GM19468 (cell line): ENCODE data around the gene ATP1A2.
A peak's percentile ranks its signal among the peaks of the same experiment; 100 is the strongest.

Source experiments
- ATAC-seq: cut with Tn5 transposase; IDR thresholded peaks from one replicate; pipeline ENCODE4 v1.9.1; 2021; ENCODE audit warnings: mild to moderate bottlenecking, moderate library complexity, moderate number of reproducible peaks; ENCODE audit not compliant: unreplicated experiment; ENCODE audit errors: extremely low read depth

Gene ATP1A2

DNA sequence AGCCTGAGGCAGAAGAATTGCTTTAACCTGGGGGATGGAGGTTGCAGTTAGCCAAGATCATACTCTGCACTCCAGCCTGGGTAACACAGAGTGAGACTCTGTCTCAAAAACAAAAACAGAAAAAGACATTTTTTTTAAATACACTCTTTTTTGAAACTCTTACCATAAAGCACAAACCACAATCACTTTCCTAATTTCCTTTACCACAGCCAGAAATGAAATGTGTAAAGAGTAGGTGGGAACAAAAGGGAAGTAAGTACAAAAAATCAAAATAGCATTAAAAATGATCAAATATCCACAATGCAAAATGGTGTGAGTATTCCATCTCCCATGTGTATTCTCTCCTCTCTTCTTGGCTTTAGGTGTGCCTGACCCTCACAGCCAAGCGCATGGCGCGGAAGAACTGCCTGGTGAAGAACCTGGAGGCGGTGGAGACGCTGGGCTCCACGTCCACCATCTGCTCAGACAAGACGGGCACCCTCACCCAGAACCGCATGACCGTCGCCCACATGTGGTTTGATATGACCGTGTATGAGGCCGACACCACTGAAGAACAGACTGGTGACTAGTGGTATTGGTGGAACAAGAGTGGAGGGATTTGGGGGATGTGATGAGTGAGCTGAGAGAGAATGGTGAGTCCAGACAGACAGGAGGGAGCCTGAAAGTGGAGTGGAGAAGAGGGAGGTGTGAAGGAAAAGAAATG is 50.8 kb downstream of the ATP1A2 start:
- no peak for ATAC-seq

DNA sequence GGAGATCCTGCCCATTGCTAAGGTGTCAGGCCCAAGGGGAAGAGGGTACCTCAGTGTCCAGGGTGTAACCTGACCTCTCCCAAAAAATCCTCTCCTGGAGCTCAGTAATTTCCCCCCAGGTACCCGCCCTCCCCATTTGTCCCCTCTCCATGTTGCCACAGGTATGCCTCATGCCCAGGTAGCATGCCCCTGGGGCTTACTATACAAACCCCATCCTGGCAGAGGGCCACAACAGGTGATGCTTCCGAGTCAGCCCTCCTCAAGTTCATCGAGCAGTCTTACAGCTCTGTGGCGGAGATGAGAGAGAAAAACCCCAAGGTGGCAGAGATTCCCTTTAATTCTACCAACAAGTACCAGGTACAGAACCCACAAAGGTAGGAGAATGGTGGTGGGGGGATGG is 51.5 kb downstream of the ATP1A2 start:
- ATAC-seq, result no peak

DNA sequence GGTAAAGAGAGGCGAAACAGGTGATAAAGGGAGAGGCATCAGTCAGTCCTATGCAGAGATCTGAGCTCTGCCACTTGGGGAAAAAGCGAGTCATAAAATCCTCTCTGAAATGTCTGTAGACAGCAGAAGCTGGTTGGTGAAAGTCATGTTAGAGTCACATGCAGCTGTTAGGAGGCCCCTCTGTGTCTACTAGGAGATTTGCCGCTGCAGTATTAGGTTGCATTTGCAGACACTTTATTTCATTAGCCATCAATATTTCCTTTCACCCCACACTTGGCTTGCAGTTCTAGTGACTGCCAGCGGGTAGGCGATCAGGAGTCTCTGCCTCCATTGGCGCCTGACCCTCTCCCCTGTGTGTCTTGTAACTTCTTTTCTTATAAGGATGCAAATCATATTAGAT is 52.0 kb downstream of the ATP1A2 start:
- no peak for ATAC-seq

DNA sequence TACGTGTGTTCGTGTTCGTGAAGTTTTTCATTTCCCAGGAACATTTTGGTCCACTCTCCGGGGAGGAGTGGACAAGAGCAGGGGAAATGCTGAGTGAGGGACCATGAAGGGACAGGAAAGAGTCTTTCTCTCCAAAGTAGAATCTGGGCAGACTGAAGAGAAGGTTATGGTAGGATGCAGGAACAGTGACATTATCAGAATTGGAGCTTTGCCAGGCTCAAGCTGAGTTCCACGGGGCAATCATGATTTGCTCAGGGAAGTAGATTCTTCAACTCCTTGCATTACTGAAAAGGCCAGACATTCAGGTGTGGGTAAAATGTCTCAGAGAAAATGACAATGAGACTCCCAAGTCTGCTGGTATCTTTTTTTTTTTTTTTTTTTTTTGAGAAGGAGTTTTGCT is 52.5 kb downstream of the ATP1A2 start:
- ATAC-seq, result no peak

DNA sequence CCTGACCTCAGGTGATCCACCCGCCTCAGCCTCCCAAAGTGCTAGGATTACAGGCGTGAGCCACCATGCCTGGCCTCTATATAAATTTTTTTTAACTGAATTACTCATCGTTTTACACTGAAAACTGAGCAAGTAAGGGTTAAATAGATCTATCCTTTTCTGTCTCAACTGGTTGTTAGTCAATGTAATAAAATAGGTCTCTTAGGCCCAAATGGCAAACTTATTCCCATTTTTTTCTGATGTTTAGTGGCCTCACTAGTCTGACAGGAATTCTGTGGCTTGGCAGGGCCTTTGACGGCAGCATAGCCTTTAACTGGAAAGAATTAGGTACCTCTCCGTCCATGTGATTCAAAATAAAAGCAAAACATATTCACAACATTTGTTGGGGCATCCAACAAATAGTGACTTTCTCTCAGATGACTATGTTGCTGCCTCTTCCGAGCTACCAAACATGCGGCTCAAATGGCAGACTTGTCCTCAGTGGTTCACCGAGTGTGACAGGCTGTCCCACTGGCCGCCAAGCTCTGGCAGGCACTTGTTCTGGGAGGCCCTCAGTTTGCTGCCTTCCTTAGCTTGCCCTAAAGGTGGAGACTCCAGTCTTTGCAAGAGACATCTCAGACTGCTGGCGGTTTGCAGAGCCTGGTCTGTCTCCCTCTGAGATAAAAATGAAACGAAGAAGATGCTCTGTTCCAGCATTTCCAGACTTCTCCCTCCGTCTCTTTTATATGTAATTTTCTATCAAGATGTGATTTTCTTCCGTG is 53.2 kb downstream of the ATP1A2 start:
- ATAC-seq, result no peak

DNA sequence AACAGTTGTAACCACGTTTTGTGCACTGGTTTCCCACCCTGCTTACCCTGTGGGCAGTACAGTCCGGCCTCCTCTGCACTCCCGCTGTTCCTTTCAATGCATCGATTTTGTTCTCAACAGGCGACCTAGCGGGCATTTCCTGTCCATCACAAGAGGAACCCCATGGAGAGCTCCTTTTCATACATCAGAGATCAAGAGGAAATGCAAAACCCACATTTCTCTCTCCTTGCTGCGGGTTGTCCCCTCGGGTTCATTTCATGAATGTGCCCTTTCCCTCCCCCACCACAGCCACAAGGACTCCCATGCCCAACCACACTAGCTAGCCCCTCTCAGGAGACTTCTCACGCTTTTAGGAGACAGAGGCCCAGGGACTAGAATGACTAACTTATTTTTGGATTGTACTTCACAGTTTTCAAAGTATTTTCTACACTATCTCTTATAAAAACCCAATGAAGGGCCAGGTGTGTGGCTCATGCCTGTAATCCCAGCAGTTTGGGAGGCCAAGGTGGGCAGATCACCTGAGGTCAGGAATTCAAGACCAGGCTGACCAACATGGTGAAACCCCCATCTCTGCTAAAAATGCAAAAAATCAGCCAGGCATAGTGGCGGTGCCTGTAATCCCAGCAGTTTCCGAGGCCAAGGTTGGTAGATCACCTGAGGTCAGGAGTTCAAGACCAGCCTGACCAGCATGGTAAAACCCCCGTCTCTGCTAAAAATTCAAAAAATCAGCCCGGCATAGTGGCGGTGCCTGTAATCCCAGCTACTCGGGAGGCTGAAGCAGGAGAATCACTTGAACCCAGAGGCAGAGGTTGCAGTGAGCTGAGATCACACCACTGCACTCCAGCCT is 54.2 kb downstream of the ATP1A2 start:
- ATAC-seq, result peak; percentile 44

- ATAC-seq, result no peak
These were observed 55.8 kb downstream of the ATP1A2 start for GRCh38 chr1:160171354-160171753.

DNA sequence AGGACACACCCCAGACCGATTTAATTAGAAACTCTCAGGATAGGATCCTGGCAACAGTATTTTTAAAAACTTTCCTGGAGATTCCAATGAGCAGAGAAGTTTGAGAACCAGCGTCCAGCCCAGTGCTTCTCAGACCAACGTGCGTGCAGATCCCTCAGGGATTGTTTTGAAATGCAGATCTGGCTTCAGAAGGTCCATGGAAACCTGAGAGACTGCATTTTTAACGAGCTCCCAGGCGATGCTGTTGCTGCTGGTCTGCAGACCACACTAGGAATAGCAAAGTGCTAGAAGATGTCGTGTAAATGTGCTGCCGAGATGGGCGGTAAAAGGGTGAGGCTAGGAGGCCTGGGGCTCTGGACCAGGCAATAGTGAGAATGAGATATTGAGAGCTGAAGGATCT is 56.4 kb downstream of the ATP1A2 start:
- no peak for ATAC-seq

- no peak for ATAC-seq
These were observed 61.7 kb downstream of the ATP1A2 start for GRCh38 chr1:160177231-160177630.

DNA sequence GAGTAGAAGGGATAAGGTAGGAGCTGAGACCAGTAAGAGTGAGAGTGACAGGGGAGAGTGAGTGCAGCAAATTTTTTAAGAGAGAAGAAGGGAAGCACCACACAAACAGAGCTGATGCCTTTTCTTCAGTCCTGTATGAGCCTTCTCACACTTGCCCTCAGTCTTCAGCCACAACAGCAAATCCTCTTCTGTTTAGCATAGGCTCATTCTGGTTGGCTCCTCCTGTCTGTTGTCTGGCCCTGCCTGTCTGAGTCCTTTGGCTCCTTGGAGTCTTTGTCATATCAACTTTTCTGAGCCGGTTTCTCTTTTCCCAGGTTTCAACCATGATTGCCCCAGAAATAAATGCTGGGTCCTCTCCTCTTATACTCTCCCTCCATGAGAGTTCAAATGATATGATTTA is 62.1 kb downstream of the ATP1A2 start:
- no peak for ATAC-seq

- ATAC-seq, result no peak
These were observed 63.2 kb downstream of the ATP1A2 start for GRCh38 chr1:160178731-160179130.

- no peak for ATAC-seq
These were observed 63.8 kb downstream of the ATP1A2 start for GRCh38 chr1:160179336-160179735.

DNA sequence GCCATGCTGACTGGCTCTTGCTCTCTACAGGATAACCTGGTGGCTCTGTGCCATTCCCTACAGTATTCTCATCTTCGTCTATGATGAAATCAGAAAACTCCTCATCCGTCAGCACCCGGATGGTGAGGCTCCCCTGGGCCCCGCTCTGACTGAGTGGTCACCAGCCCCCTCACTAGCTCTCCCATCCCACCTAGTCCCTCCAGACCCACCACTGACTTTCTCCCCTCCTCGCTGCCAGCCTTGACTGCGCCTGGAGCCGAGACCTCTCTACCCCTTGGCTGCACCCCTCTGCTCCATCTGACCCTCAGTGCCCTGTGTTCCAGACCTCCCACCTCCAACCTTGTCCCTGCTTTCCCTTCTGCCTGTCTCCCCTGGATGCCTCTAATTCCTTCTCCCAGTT is 70.7 kb downstream of the ATP1A2 start:
- ATAC-seq, result no peak

GRCh38 chr1:160186729-160187128 is 71.2 kb downstream of the ATP1A2 start:
- ATAC-seq, result no peak

- no peak for ATAC-seq
These were observed 71.8 kb downstream of the ATP1A2 start for GRCh38 chr1:160187407-160187806.

DNA sequence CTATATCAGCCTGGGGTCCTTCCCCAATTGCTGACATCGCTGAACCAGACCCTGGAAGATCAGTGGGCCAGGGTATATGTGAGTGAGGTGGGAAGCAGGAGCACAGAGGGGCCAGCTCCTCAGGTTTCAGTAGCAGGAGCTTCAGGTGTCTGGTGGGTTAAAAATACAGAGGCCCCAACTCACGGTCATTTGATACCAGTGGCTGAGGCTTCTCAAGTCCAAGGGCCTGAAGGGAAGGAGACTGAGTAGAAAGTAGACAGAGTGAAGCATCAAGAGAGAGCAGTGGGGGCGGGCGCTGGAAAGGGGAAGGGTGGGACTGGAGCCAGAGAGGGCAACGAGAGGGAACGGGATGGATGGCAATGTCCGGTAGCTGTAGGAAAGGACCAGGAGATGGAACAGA is 72.8 kb downstream of the ATP1A2 start:
- ATAC-seq, result no peak

- ATAC-seq, result no peak
These were observed 74.4 kb downstream of the ATP1A2 start, which contains the start of gene CASQ1 for GRCh38 chr1:160189649-160190625. Gene CASQ1, plus strand, starts transcription at chr1:160190575. Its CDS starts 177 bp downstream, at chr1:160190752.

GRCh38 chr1:160191756-160192155 is 76.2 kb downstream of the ATP1A2 start:
- no peak for ATAC-seq

DNA sequence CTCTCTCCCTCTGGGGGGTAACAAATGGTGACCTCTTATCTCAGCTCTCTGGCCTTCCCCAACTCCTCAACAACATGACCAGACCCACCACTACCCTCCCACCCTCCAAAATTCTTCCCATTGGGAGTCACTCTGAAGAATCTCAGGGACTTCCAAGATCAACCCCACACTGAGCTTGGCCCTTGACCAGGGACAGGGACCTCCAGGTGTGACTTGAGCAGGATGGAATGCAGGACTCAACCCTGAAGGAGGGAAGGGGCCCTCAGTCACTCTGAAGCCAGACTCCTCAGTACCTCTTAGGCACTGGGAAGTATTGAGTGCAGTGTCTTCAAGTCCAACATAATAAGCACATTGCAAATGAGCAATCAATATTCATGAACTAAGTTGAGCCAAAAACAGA is 76.7 kb downstream of the ATP1A2 start:
- no peak for ATAC-seq
